ENCODE measurements around the gene ANO2.

The ANO2 gene

GRCh38 chr12:5921027-5921909, 23.8 kb downstream of the ANO2 start:
- in situ Hi-C loops (cut with HindIII; ENCODE audit: low sequenced_read_pairs): no loop called here

DNA sequence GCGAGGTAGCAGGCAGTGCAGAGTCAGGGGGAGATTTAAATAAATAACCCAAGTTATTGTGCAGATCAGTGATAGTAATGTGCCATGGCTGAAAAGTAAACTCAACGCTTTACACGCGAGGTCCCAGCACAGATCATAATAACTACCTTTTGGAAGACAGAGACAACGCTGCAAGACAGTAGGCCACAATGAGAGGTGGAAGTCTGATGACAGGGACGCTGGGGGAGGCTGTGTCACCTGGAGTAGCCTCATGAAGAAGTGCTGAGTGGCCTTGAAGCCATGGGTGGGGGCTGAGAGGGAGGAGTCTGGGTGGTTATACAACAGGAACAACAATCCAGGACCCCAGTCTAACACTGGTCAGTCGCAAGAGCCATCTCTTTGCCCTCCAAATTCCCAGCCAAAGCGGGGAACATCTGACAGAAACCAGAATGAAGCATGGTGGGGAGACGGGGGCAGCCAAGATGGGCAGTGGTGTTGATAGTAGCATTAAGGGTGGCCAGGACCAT, 28.2 kb downstream of the ANO2 start:
- in situ Hi-C loops (cut with HindIII; ENCODE audit: low sequenced_read_pairs): no loop called here

- in situ Hi-C loops (cut with HindIII; ENCODE audit: low sequenced_read_pairs): no loop called here
Measured at GRCh38 chr12:5915511-5915910, 29.5 kb downstream of the ANO2 start.

DNA sequence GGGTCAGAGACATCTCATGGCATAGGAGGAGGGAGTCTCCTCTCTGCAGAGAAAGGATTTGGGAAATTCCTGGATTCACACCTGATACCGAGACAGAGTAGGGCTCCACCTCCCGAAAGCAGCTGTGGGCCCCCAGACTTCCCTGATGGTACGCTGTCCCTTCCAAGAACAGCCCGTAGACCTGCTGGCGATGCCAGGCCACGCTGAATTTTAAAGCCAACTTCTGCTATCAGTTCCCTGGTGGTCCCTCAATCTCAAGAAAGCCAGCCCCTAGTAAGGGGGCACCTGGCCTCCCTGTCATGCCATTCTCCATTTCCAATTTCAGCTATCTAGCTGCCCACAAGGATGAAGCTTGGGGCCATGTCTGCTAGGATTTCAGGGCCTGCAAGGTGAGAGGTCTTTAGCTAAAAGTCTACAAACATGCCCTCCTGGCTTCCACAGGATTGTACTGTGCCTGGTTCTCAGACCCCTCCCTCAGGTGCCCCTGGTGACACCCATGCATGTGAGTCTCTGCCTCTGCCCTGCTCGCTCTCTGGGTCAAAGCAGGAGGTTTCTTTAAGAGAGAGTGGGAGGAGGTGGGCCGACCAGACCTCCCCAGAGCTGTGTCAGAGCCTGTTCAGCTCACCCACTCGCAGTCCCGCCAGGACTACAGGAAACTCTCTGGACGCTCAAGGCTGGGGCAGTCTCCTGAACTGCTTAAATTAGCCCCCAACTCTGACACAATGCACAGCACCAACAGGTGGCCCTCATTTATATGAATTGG, 30.5 kb downstream of the ANO2 start:
- in situ Hi-C loops (cut with HindIII; ENCODE audit: low sequenced_read_pairs): no loop called here

DNA sequence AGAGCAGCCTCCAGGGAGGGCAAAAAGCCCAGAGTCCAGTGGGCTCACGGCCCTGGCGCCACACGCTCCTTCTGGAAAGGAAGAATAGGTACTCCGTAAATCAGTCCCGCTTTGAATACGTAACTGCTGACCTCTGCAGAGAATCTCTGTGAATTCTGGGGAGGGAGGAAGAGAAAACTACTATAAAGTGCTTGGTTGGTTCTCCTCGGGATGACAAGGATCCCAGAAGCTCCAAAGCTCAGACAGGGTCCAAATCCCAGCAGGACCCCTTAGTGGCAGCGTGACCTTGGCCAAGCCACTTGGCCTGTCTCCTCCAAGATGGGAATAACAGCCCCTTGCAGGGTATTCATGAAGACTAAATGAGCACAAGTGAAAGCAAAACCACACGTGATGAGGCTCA, 31.7 kb downstream of the ANO2 start:
- in situ Hi-C loops (cut with HindIII; ENCODE audit: low sequenced_read_pairs): no loop called here

DNA sequence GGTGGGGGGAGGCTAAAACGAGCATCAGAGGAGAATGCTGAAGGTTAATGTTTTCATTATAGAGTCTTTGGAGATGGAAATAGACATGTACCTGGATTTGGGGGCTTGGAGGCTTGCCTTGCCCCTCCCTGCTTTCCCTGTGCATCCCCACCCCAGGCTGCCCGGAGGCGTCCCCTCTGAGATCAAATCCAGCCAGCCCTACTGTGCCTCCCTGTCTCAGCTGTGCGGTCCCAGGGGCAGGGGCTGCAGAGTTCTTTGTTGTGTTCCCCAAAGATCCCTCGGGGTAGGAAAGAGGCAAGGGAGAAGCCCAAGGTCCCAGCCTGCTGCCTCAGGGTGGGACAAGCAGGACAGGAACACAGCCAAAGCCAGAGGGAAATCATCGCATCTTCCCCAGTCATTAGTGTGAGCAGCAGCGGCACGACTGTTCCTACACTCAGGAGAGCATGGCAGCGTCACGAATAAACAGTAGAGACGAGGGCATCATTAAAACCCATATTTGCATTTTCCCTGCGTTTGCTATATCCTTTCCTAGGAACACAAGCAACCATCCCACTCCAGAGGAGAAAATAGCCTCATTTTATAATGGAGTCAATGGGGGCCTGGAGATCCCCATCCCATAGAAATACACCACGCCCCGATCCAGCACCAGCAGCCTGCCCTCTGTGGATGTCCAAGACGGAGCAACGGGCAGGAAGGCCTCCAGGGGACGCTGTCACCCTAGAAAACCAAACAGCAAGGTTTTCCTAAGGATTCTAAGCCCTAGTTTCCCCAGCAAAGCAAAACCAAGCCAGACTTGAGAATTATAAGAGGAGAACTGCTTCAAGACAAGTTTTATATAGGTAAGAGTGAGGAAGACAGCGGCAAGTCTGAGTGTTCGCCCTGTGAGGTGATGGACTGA, 32.4 kb downstream of the ANO2 start:
- in situ Hi-C loops (cut with HindIII; ENCODE audit: low sequenced_read_pairs): no loop called here

DNA sequence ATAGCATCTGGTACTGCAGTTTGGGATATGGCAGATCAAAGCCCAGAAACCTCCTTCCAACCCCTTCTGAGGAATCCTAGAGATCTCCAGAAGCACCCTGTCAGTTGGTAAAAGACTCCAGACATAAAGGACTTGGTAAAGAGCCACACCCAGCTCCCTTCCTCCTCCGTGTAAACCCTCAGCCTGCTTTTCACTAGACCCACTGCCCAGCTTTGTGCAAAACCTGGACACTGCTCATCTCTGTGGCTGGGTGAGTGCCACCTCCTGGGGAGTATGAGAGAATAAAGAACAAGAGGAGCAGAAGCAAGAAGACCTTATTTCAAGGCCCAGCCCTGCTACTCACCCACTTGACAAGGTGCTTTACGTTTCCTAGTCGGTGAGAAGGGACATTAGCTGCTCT, 33.0 kb downstream of the ANO2 start:
- in situ Hi-C loops (cut with HindIII; ENCODE audit: low sequenced_read_pairs): no loop called here

DNA sequence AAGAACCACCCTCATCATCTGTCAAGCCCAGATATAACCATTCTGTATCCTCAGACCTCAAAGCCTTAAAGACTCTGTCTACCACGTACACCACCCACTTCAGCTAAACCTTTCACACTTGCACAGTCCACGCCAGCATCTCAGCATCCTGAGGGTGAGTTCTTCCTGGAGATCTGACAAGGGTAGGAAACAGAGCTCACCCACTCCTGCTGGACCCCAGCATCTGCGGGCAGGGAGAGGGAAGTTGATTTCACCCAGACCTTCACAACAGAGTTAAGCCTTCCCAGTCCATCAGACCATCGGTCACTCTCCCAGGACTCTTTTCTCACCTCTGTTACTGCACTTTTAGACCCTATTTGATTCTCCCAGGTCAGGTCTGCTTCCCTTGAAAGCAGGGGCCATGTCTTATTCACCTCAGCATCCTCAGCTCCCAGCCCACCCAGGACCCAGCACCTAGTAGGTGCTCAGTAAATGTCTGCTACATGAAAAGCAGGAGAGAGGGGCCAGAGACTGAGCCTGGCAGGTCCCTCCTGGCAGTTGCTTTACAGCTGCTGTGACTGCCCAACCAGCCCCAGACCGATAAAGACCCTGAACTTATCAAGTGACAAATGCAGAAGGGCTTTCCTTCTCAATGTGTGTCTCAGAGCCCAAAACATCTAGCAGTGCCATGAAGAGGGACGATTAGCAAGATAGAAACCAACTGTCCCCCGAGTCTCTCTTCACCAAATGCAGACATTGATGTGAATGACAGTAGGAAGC, 34.1 kb downstream of the ANO2 start:
- in situ Hi-C loops (cut with HindIII; ENCODE audit: low sequenced_read_pairs): no loop called here

- in situ Hi-C loops (cut with HindIII; ENCODE audit: low sequenced_read_pairs): no loop called here
Measured at GRCh38 chr12:5909560-5909959, 35.5 kb downstream of the ANO2 start.

DNA sequence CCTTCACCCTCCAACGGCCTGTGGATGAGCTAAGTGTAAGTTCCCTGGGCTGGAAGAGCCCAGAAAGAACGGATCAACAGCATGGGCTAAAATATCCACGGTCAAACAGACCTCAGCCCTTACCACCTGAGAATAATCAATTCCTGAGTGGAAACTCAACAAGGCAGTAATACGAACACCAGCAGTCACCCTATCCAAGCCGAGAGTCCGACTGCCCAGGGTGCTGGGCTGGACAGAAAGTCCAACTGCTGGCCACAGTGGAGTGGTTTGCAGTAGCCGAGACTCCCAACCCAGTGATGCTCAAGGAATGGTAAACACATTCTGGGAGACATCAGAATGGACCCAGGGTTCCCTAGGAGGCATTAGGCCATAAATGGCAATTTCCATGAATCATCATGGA, 36.8 kb downstream of the ANO2 start:
- in situ Hi-C loops (cut with HindIII; ENCODE audit: low sequenced_read_pairs): no loop called here

DNA sequence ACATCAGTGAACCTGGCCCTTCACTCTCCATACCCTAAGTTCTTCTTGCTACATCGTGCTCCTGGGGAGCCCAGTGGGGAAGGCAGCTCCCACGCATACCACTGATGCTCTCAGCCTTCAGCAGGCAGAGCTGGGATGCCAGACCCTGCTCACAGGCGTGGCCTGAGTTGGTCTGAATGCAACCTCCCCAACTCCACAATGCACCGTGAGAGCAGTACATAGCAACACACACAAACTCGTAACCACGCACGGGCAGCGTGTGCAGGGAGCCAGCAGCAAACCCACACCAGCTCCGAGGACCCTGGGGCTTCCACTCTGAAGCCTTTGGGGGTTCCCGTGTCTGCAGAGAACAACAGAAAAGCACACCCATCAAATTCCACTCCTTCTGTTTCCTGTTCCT, 37.3 kb downstream of the ANO2 start:
- in situ Hi-C loops (cut with HindIII; ENCODE audit: low sequenced_read_pairs): no loop called here

- in situ Hi-C loops (cut with HindIII; ENCODE audit: low sequenced_read_pairs): no loop called here
Measured at GRCh38 chr12:5905757-5906156, 39.3 kb downstream of the ANO2 start.

DNA sequence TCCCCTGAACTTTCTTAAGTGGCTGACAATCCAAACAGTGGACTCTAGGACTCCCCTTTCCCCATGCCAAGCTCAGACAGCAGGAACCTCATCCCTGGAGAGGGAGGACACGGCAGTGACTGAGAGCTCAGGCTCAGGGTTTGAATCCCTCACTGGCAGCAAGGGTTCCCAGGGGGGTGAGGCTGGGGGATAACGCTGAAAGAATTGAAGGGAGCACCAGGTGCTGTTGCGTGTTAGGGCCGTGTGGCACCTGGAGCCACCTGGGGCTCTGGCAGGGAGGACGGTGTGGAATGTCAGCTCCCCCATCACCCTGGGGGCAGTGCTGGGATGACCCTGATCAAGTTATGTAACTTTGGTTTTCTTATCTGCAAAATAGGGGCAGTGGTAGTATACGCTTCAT, 40.1 kb downstream of the ANO2 start:
- in situ Hi-C loops (cut with HindIII; ENCODE audit: low sequenced_read_pairs): no loop called here

DNA sequence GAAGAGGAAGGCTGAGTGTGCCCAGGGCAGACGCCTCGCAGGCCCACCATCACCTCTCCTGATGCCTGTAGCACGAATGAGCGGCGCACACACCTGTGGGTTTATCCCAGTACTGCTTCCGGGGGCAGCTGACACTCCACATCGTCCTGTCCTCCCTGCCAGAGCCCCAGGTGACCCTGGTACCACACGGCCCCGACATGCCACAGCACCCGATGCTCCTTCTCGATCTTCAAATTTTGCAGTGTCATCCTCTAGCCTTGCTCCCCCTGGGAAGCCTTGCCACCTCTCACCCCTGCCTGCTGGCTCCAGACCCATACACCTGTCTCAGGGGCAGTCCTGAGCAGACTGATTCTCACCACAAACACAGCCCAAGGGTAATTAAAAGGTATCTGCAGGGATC, 40.6 kb downstream of the ANO2 start:
- in situ Hi-C loops (cut with HindIII; ENCODE audit: low sequenced_read_pairs): no loop called here

DNA sequence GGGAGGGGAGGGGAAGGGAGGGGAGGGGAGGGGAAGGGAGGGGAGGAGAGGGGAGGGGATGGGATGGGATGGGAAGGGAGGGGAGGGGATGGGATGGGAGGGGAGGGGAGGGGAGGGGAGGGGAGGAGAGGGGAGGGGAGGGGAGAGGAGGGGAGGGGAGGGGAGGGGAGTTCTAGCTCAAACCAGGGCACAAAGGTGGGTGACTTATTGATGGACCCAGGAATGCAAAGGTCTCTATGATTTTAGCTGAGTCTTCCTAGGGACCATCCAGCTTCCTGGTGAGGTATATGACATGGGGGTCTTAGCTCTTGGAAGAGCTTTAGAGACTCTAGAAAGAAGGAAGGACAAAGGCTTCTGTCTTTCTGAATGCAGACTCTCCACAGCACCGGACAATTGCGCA, 42.3 kb downstream of the ANO2 start:
- in situ Hi-C loops (cut with HindIII; ENCODE audit: low sequenced_read_pairs): no loop called here

- in situ Hi-C loops (cut with HindIII; ENCODE audit: low sequenced_read_pairs): no loop called here
Measured at GRCh38 chr12:5901416-5901815, 43.6 kb downstream of the ANO2 start.

- in situ Hi-C loops (cut with HindIII; ENCODE audit: low sequenced_read_pairs): no loop called here
Measured at GRCh38 chr12:5900533-5901205, 44.4 kb downstream of the ANO2 start.

DNA sequence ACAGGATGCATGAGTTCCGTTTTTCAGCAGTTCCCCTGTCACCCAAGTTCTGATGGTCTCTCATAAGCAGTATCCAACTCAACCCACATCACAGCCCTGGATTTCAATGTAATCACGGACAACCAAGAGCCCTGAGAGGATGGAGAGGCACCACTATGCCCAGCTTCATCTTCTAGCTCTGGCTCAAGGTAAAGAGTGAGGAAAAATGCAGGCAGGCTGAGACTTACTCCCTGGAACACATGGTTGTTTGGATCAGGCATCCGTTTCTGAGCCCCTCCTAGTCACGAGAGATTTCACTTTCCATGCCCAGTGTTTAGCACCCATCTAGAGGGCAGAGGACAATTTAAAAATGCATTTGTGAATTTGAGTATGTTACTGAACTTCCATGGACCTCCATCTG, 45.0 kb downstream of the ANO2 start:
- in situ Hi-C loops (cut with HindIII; ENCODE audit: low sequenced_read_pairs): no loop called here

DNA sequence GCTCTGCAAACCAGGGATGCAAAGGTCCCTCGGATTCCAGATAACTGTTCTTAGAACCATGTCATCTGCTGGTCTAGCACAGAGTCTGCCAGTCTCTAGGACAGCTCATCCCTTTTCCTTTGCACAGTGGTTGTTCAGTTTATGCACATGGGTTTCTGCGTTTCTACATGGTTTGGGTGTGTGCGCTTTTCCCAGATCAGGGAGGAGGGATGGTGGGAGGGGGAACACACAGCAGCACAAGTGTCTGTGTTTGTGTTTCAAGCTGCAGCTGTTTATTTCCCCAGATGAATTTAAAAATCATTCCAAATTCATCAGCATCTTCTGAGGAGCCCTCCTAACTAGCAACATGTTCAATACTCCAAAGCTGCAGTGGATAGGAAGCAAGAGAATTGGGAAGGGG, 45.4 kb downstream of the ANO2 start:
- in situ Hi-C loops (cut with HindIII; ENCODE audit: low sequenced_read_pairs): no loop called here

DNA sequence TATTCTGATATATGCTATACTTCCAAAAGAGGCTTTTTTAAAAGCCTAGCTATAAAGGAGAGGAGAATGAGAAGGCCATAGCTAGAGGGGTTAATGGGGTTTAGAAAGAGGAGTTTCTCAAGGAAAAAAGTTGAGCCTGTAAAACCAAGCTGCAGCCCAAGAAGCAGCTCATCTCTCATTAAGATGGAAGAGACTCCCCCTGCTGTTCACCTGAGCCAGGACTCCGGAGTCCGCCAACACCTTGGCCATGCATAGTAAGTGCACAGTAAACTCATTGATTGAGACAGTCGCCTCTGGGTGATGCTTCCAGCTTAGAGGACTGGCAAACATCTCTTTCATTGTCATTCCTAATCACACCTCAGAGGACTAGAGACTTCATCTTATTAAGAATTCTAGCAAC, 46.2 kb downstream of the ANO2 start:
- in situ Hi-C loops (cut with HindIII; ENCODE audit: low sequenced_read_pairs): no loop called here
